H1 (cell line): Measurements from ENCODE around the gene MACROD2. TPM values are rescaled to one million over a fixed set of nuclear protein-coding genes. Genes with fewer than 3 reads are reported as not detected.

ENCODE experiments used
- NRF1 ChIP-seq: IDR thresholded peaks from 2 replicates; pipeline ENCODE4 v1.6.1; 2011; ENCODE audit warnings: mild to moderate bottlenecking, low read depth, low read length, improper control_type of control experiment
- polyA plus RNA-seq, 7 experiments: library from polyadenylated mRNA; depleted of rRNA in 3 of 7; stranded (reverse) in 5 of 7; unstranded in 2 of 7; fragments of >200 nt in 5 of 7; fragments of 200-250 nt in 2 of 7; gene quantifications; 1 replicate in 5 of 7; 2 replicates in 1 of 7; 4 replicates in 1 of 7; pipeline versions ENCODE4 v1.2.1 to v1.2.3, GENCODE V29; 2011 to 2013; ENCODE audit warnings: missing spikeins in 2 of 7, mixed read lengths in 2 of 7
- total RNA-seq: library from RNA; stranded (reverse); fragmentation: NEBNext Ultra II Directional; extraction: Animal tissue kit (Norgen Biotek cat#: 25700); gene quantifications from 2 replicates; pipeline ENCODE4 v1.2.1, GENCODE V29; 2021

MACROD2 gene
- total and polyA plus RNA-seq, 2 of the 8 experiments (the other 6 are each of a cell fraction or from before 2014, with no cell fraction given) = 0.70 to 3.9 TPM

GRCh38 chr20:16001286-16001685, 2006.0 kb downstream of the MACROD2 start (continued):
- TF ChIP-seq NRF1 = no peak
- TF ChIP-seq, all 59 proteins: peak for 0
